GM12892 (cell line): ENCODE measurements around the gene CLDN9.

Experiments used
- DNase-seq: peaks from one replicate; pipeline ENCODE4 v3.0.0; 2011; ENCODE audit not compliant: insufficient read length
- FAIRE-seq: peaks from 2 replicates; lab custom pipeline; 2011; peaks lifted over from hg19 to GRCh38; lab: Jason Lieb, UNC
- POLR2A ChIP-seq: IDR thresholded peaks from 2 replicates; pipeline ENCODE4 v1.6.1; 2011; ENCODE audit warnings: low read depth, low read length, control low read depth
- POLR2AphosphoS5 ChIP-seq: IDR thresholded peaks from 2 replicates; pipeline ENCODE4 v1.6.1; 2011; ENCODE audit warnings: low read depth, low read length, control low read depth
- TAF1 ChIP-seq: IDR thresholded peaks from 2 replicates; pipeline ENCODE4 v1.6.1; 2011; ENCODE audit warnings: low read depth, mild to moderate bottlenecking, control low read depth, low read length, borderline replicate concordance

Gene CLDN9

DNA sequence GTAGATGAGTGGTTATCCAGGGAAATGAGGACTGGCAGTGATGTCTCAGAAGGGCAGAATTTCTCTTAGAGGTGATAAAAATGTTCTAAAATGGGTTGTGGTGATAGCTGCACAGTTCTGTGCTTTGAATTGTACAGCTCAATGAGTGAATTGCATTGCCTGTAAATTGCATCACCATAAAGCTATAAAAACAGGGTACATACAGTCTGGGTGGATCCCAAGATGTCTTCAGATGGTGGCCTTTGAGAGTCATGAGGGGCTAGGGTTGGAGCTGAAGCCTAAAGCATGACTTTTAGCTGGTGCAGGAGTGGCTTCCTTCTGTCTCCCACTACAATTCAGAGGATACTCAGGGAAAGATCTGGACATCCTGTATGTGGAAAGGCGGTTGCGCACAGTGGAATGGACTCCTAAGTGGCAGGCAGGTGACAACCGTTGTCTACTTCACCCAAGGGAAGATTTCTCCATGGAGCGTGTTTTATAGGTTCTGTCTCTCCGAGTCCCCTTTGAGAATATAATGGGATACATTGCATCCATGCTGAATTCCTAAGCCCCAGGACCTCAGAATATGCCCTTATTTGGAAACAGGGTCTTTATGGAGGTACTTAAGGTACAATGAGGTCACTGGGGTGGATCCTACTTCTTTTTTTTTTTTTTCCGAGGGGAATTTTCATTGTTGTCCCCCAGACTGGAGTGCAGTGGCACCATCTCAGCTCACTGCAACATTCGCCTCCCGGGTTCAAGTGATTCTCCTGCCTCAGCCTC, 51.1 kb downstream of the CLDN9 start:
- FAIRE-seq (no peak), DNase-seq (no peak)
- TF ChIP-seq POLR2A = no peak
- no peak for TF ChIP-seq TAF1
- TF ChIP-seq POLR2AphosphoS5 = no peak
